A549 (cell line): ENCODE data around the gene IKZF5. TPM values are rescaled to one million over a fixed set of nuclear protein-coding genes. Genes with fewer than 3 reads are reported as not detected.

ENCODE experiments used
- ATAC-seq, 2 experiments: fragments of 200-7000 bp in 1 of 2; fragments of >200 bp in 1 of 2; cut with Nextera tagmentation in 1 of 2; cut with Tn5 transposase in 1 of 2; 3 replicates each; pipeline versions ENCODE4 v1.8.0 to v1.9.1; 2018 to 2020; ENCODE audit warnings: mild to moderate bottlenecking in 1 of 2, moderate library complexity in 1 of 2
- CTCF ChIA-PET: fragments of 300-600 bp; sonication (Branson Sonifier 250); formaldehyde crosslinking; extraction: SDS; loops from one replicate; lab custom pipeline; 2021; ENCODE audit warnings: antibody characterized with exemption, inconsistent platforms; lab: Yijun Ruan, JAX
- POLR2A ChIA-PET: fragments of 350-600 bp; formaldehyde crosslinking; extraction: SDS; loops from one replicate; lab custom pipeline; 2021; ENCODE audit warnings: antibody characterized with exemption, inconsistent platforms; lab: Yijun Ruan, JAX
- DNase-seq, 2 experiments: peaks; one replicate each; pipeline versions ENCODE4 v3.0.0 to v3.0.0-alpha.2; 2011 to 2016; ENCODE audit warnings: low read depth in 1 of 2, low spot score in 1 of 2
- FAIRE-seq: peaks from 2 replicates; lab custom pipeline; 2011; peaks lifted over from hg19 to GRCh38; lab: Jason Lieb, UNC
- H3K27ac ChIP-seq, 2 experiments: fragments of >200 bp; sonication (Bioruptor Twin); formaldehyde crosslinking; 3 replicates each; pipeline ENCODE4 v1.5.1; 2016 to 2017
- H3K4me1 ChIP-seq: fragments of >200 bp; sonication (Bioruptor Twin); formaldehyde crosslinking; 3 replicates; pipeline ENCODE4 v1.6.1; 2016
- H3K4me2 ChIP-seq: fragments of >200 bp; sonication (Bioruptor Twin); formaldehyde crosslinking; 3 replicates; pipeline ENCODE4 v1.6.1; 2016
- H3K4me3 ChIP-seq: fragments of >200 bp; sonication (Bioruptor Twin); formaldehyde crosslinking; 3 replicates; pipeline ENCODE4 v1.5.1; 2016
- H3K9me3 ChIP-seq: fragments of >200 bp; sonication (Bioruptor Twin); formaldehyde crosslinking; 3 replicates; pipeline ENCODE4 v1.6.1; 2016
- CBX8 ChIP-seq: fragments of 200-600 bp; sonication (generic); IDR thresholded peaks from 2 replicates; pipeline ENCODE4 v1.6.1; 2016
- EHF ChIP-seq: fragments of 250-450 bp; sonication (Bioruptor Pico); IDR thresholded peaks from 2 replicates; pipeline ENCODE4 v1.5.0; 2020; ENCODE audit warnings: mild to moderate bottlenecking
- EHMT2 ChIP-seq: fragments of 200-600 bp; sonication (generic); IDR thresholded peaks from 2 replicates; pipeline ENCODE4 v1.6.1; 2016; ENCODE audit warnings: antibody characterized with exemption, low read depth, mild to moderate bottlenecking, moderate library complexity
- EP300 ChIP-seq, 2 experiments: fragments of >200 bp; sonication (Bioruptor Twin); formaldehyde crosslinking; IDR thresholded peaks; 2 replicates in 1 of 2; 3 replicates in 1 of 2; pipeline ENCODE4 v1.6.1; 2016 to 2017
- GATA3 ChIP-seq: IDR thresholded peaks from 2 replicates; pipeline ENCODE4 v1.6.1; 2012; ENCODE audit warnings: borderline replicate concordance
- HOXB13 ChIP-seq: fragments of 250-450 bp; sonication (Bioruptor Pico); IDR thresholded peaks from 2 replicates; pipeline ENCODE4 v1.5.0; 2020; ENCODE audit warnings: low read depth, mild to moderate bottlenecking, moderate library complexity
- HOXB5 ChIP-seq: fragments of 250-450 bp; sonication (Bioruptor Pico); IDR thresholded peaks from 2 replicates; pipeline ENCODE4 v1.5.0; 2020; ENCODE audit warnings: mild to moderate bottlenecking, moderate library complexity
- JUN ChIP-seq, 2 experiments: fragments of >200 bp; sonication (Bioruptor Twin); formaldehyde crosslinking; IDR thresholded peaks; 2 replicates in 1 of 2; 3 replicates in 1 of 2; pipeline ENCODE4 v1.6.1; 2016 to 2017
- KDM1A ChIP-seq: fragments of 200-600 bp; sonication (generic); IDR thresholded peaks from 2 replicates; pipeline ENCODE4 v1.6.1; 2016; ENCODE audit warnings: low read depth, mild to moderate bottlenecking
- KDM5A ChIP-seq: fragments of 200-600 bp; sonication (generic); IDR thresholded peaks from 2 replicates; pipeline ENCODE4 v1.6.1; 2016; ENCODE audit warnings: antibody characterized with exemption, mild to moderate bottlenecking
- MYC ChIP-seq: IDR thresholded peaks from 2 replicates; pipeline ENCODE4 v1.6.1; 2012; ENCODE audit warnings: mild to moderate bottlenecking, inconsistent platforms, low read length, improper control_type of control experiment, borderline replicate concordance
- NFE2L2 ChIP-seq: fragments of 150-350 bp; conservative IDR thresholded peaks from 2 replicates; pipeline ENCODE4 v1.6.1; 2014; ENCODE audit warnings: low read length
- NPAS2 ChIP-seq: fragments of 250-450 bp; sonication (Bioruptor Pico); IDR thresholded peaks from 2 replicates; pipeline ENCODE4 v1.8.0; 2022; ENCODE audit warnings: mild to moderate bottlenecking, moderate library complexity, borderline replicate concordance
- PHF8 ChIP-seq: fragments of 200-600 bp; sonication (generic); IDR thresholded peaks from 2 replicates; pipeline ENCODE4 v1.6.1; 2016; ENCODE audit warnings: low read depth, mild to moderate bottlenecking, antibody characterized with exemption, moderate library complexity, borderline replicate concordance
- POLR2AphosphoS2 ChIP-seq: conservative IDR thresholded peaks from 2 replicates; pipeline ENCODE4 v1.6.1; 2012; ENCODE audit warnings: low read length, improper control_type of control experiment, inconsistent platforms
- RAD21 ChIP-seq, 2 experiments: fragments of >200 bp in 1 of 2; sonication (Bioruptor Twin) in 1 of 2; formaldehyde crosslinking in 1 of 2; IDR thresholded peaks in 1 of 2; conservative IDR thresholded peaks in 1 of 2; 2 replicates in 1 of 2; 3 replicates in 1 of 2; pipeline ENCODE4 v1.6.1; 2012 to 2018; ENCODE audit warnings: inconsistent platforms in 1 of 2
- ZFP36 ChIP-seq: fragments of 450-650 bp; IDR thresholded peaks from 2 replicates; pipeline ENCODE4 v1.6.1; 2014; ENCODE audit warnings: borderline replicate concordance; ENCODE audit not compliant: partially characterized antibody
- ZNF302 ChIP-seq: fragments of 250-450 bp; sonication (Bioruptor Pico); IDR thresholded peaks from 2 replicates; pipeline ENCODE4 v1.9.0; 2021; ENCODE audit warnings: inconsistent platforms, mild to moderate bottlenecking, moderate library complexity
- ZSCAN20 ChIP-seq: fragments of 250-450 bp; sonication (Bioruptor Pico); IDR thresholded peaks from 2 replicates; pipeline ENCODE4 v1.8.0; 2022; ENCODE audit warnings: mild to moderate bottlenecking, moderate library complexity
- WGBS: methylation state at CpG from one replicate; pipeline ENCODE4 v1.1.6; 2017; ENCODE audit errors: missing lambda C conversion rate; 5-methylcytosine and 5-hydroxymethylcytosine counted together
- polyA plus RNA-seq, 4 experiments: library from polyadenylated mRNA; depleted of rRNA in 3 of 4; stranded (reverse); fragments of >200 nt; fragmentation: RNase III in 1 of 4; extraction: RNeasy Plus Mini Kit Qiagen cat#74134 plus additional on column Dnase treatment in 1 of 4; gene quantifications; 2 replicates in 3 of 4; 3 replicates in 1 of 4; pipeline ENCODE4 v1.2.3, GENCODE V29; 2011 to 2017
- TF ChIP-seq, protein P1 (sequence below): IDR thresholded peaks from 2 replicates; pipeline ENCODE4 v1.6.1; 2012
- TF ChIP-seq, protein P2 (sequence below): fragments of 250-450 bp; sonication (Bioruptor Pico); IDR thresholded peaks from 2 replicates; pipeline ENCODE4 v1.5.0; 2021; ENCODE audit warnings: mild to moderate bottlenecking, moderate library complexity, borderline replicate concordance
- TF ChIP-seq, protein P3 (sequence below): IDR thresholded peaks from 2 replicates; pipeline ENCODE4 v1.6.1; 2012

Gene IKZF5
- polyA plus RNA-seq, 2 of the 4 experiments (the other 2 are of a cell fraction): 5.0 to 10.2 TPM

DNA sequence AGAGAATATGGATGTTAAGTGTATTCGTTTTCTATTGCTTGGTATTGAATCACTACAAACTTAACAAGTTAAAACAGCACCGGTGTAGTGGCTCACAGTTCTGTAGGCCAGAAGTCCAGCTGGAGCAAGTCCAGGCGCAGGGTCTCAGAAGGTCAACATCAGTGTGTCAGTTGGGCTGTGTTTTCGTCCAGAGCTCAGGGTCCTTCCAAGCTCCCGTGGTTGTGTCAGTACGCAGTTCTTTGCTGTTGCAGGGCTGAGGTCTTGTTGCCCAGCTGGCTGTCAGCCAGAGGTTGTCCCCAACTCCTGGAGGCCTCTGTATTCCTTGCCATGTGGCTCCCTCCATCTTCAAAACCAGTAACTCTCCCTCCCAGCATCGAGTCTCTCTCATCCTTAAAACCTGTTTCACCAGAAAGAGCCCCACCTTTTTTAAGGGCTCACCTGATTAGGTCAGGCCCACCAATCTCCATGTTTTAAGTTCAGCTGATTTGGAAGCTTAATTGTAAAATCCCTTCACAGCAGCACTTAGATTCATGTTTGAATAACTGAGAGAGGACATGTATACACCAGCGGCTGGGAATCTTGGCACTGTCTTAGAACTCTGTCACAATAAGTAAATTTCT is 27.0 kb upstream of the IKZF5 start:
- Histone ChIP-seq H3K4me2 (no peak overlapping the region), H3K4me1 (no peaks in the 10 kb centered on the region), H3K9me3 (no peaks in the 10 kb centered on the region), H3K27ac (no peak overlapping the region), H3K4me3 (no peak overlapping the region)
- WGBS: 67% methylated on average over 8 of the region's 8 CpGs
- CTCF ChIA-PET: interaction anchor here (1.0 to 1.1 kb wide), 3 partner anchors 9 to 25 kb away, joined by 3 to 4 read pairs (median 3); no protein-coding TSS in a partner anchor
- ATAC-seq (no peak), DNase-seq (no peak), FAIRE-seq (no peak)
- POLR2A ChIA-PET: no interaction called here
- TF ChIP-seq NPAS2 (CRISPR knock-in tag) (no peak), RAD21 (conservative IDR thresholded peaks at IDR 0.05 in 1 of 2, IDR thresholded peaks at IDR 0.05 in 1 of 2) (no peak), PHF8 (no peak), HOXB5 (CRISPR knock-in tag) (no peak), EHF (CRISPR knock-in tag) (no peak)
- TF ChIP-seq, protein P1, sequence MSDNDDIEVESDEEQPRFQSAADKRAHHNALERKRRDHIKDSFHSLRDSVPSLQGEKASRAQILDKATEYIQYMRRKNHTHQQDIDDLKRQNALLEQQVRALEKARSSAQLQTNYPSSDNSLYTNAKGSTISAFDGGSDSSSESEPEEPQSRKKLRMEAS: no peak
- TF ChIP-seq, protein P2, sequence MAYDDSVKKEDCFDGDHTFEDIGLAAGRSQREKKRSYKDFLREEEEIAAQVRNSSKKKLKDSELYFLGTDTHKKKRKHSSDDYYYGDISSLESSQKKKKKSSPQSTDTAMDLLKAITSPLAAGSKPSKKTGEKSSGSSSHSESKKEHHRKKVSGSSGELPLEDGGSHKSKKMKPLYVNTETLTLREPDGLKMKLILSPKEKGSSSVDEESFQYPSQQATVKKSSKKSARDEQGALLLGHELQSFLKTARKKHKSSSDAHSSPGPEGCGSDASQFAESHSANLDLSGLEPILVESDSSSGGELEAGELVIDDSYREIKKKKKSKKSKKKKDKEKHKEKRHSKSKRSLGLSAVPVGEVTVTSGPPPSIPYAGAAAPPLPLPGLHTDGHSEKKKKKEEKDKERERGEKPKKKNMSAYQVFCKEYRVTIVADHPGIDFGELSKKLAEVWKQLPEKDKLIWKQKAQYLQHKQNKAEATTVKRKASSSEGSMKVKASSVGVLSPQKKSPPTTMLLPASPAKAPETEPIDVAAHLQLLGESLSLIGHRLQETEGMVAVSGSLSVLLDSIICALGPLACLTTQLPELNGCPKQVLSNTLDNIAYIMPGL (CRISPR knock-in tag): no peak

DNA sequence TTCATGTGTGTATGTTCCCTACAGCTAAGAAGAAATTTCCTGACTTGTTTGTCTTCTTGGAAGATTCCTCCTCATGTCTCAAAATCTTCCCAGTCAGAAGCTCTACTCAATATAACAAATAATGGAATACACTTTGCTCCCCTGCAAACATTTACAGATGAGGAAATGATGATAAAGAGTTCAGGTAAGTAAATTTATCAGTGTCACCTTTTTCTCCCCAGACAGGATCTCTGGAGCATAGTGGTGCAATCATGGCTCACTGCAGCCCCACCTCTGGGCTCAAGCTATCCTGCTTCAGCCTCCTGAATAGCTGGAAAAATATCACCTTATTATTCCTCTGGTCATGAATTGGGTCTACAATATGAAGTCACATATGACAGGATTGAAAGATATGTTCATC is 25.7 kb upstream of the IKZF5 start:
- no peaks in the 10 kb centered on the region for H3K4me1 ChIP-seq
- ATAC-seq (no peak), DNase-seq (no peak), FAIRE-seq (no peak)
- H3K4me3 ChIP-seq: no peak overlapping the region
- no peak overlapping the region for H3K4me2 ChIP-seq
- H3K27ac ChIP-seq: no peak overlapping the region
- TF ChIP-seq ZFP36: no peak
- TF ChIP-seq JUN (IDR thresholded peaks at IDR 0.05): no peak
- TF ChIP-seq CBX8: no peak
- no peak for TF ChIP-seq NFE2L2
- no peak for TF ChIP-seq HOXB13 (CRISPR knock-in tag)
- TF ChIP-seq ZSCAN20: no peak
- TF ChIP-seq ZNF302 (CRISPR knock-in tag): no peak
- TF ChIP-seq HOXB5 (CRISPR knock-in tag): no peak
- no peak for TF ChIP-seq KDM1A
- TF ChIP-seq, protein P3, sequence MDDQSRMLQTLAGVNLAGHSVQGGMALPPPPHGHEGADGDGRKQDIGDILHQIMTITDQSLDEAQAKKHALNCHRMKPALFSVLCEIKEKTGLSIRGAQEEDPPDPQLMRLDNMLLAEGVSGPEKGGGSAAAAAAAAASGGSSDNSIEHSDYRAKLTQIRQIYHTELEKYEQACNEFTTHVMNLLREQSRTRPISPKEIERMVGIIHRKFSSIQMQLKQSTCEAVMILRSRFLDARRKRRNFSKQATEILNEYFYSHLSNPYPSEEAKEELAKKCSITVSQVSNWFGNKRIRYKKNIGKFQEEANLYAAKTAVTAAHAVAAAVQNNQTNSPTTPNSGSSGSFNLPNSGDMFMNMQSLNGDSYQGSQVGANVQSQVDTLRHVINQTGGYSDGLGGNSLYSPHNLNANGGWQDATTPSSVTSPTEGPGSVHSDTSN: no peak
- no peak for TF ChIP-seq GATA3
- TF ChIP-seq EHMT2: no peak
- no peak for TF ChIP-seq MYC
- TF ChIP-seq KDM5A: no peak
- no peak for TF ChIP-seq PHF8
- ChIA-PET CTCF (interaction anchor here (1.4 to 4.1 kb wide), 4 partner anchors 9 to 524 kb away, joined by 4 to 27 read pairs (median 5); no protein-coding TSS in a partner anchor), POLR2A (no interaction called here)
- no peaks in the 10 kb centered on the region for H3K9me3 ChIP-seq

DNA sequence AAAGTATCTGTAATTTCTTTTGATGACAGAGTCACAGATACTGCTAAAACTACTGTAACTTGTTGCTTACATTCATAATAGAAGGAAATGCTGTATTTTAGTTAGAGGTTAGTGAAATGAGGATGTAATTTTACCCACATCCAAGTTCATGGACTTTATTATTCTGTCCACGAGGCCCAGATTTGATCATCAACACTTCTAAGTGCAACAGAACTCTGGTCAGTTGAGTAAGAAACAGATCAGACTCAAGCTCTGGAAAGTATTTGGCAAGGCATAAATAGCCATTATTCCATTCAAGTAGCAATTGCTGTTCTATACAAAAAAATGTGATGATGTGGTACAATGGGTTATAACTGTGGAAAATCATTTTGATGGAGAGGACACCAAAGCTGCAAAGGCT is 22.5 kb upstream of the IKZF5 start:
- CTCF ChIA-PET: interaction anchor here (0.9 to 4.1 kb wide), 3 partner anchors 9 to 20 kb away, joined by 3 to 27 read pairs (median 3); no protein-coding TSS in a partner anchor
- H3K4me2 ChIP-seq: no peak overlapping the region
- no peaks in the 10 kb centered on the region for H3K9me3 ChIP-seq
- H3K27ac ChIP-seq: no peak overlapping the region
- FAIRE-seq (no peak), ATAC-seq (no peak), DNase-seq (no peak)
- no peak for TF ChIP-seq POLR2AphosphoS2
- no peak for TF ChIP-seq PHF8
- TF ChIP-seq NFE2L2: no peak
- TF ChIP-seq EP300 (IDR thresholded peaks at IDR 0.05): no peak
- TF ChIP-seq CBX8: no peak
- POLR2A ChIA-PET: no interaction called here
- H3K4me1 ChIP-seq: no peaks in the 10 kb centered on the region
- H3K4me3 ChIP-seq: no peak overlapping the region
- WGBS: 72% methylated on average over 1 of the region's 1 CpG
